ENCODE data around the gene IGSF21. TPM values are rescaled to one million over a fixed set of nuclear protein-coding genes. Genes with fewer than 3 reads are reported as not detected.

Gene IGSF21
- total and polyA plus RNA-seq, 11 donors, result 0.54 to 2.2 (median 0.94) TPM; not detected in 1

GRCh38 chr1:18244762-18245161 lies 137.2 kb downstream of the IGSF21 start:
- DNase-seq, result no peak
- H3K9me3 ChIP-seq, result no peaks in the 10 kb centered on the region
- 48 to 67% (median 57%) methylated on average over 1 of the region's 1 CpG for WGBS, 4 donors
- no peaks in the 10 kb centered on the region for H3K4me1 ChIP-seq
- H3K27ac ChIP-seq, result no peak overlapping the region
- ATAC-seq, result no peak
- peaks cover 0 to 29% (median 4%) of the 10 kb centered on the region in 9 donors for H3K27me3 ChIP-seq
- no peak overlapping the region for H3K4me3 ChIP-seq
- no peaks in the 10 kb centered on the region for H3K36me3 ChIP-seq
- TF ChIP-seq POLR2A (IDR thresholded peaks at IDR 0.05) (no peak), CTCF (IDR thresholded peaks at IDR 0.05) (no peak)
- intact Hi-C loops (cut with DNase I), result no loop called here

- peaks cover 0 to 25% (median 4%) of the 10 kb centered on the region in 9 donors for H3K27me3 ChIP-seq
- TF ChIP-seq CTCF (IDR thresholded peaks at IDR 0.05) (no peak), POLR2A (IDR thresholded peaks at IDR 0.05) (no peak)
These were observed 138.0 kb downstream of the IGSF21 start for GRCh38 chr1:18245647-18246046.

DNA sequence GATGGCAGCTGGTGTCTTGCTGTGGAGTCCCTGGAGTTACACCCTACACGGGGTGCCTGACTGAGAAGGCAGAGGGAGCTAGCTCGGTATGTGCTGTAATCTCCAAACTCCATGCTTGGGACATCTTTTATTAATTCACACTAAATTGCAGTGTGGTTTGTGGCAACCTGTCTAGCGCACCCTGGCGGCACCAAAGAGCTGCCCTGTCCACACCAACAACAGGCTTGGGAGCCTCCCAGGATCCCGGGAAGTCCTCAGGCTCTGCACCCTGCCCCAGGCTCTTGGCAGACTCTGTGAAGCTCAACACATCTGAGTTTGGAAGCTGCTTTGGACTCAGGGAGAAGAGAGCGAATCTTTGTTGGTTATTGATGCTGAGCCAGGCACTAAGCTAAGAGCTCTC lies 138.9 kb downstream of the IGSF21 start:
- Histone ChIP-seq H3K4me1 (no peaks in the 10 kb centered on the region), H3K27me3 (peaks cover 0 to 23% (median 4%) of the 10 kb centered on the region in 9 donors), H3K9me3 (peaks cover 0 to 11% (median 7%) of the 10 kb centered on the region in 12 donors), H3K36me3 (no peaks in the 10 kb centered on the region), H3K27ac (no peak overlapping the region), H3K4me3 (no peak overlapping the region)
- TF ChIP-seq POLR2A (IDR thresholded peaks at IDR 0.05) (no peak), CTCF (IDR thresholded peaks at IDR 0.05) (no peak)
- DNase-seq, result no peak
- 71 to 76% (median 74%) methylated on average over 4 to 6 of the region's 6 CpGs for WGBS, 4 donors
- intact Hi-C loops (cut with DNase I), result no loop called here
- ATAC-seq, result no peak

More at GRCh38 chr1:18245647-18246046, 138.0 kb downstream of the IGSF21 start:
- DNase-seq (no peak), ATAC-seq (no peak)
- intact Hi-C loops (cut with DNase I), result no loop called here
- no peaks in the 10 kb centered on the region for H3K4me1 ChIP-seq
- no peak overlapping the region for H3K4me3 ChIP-seq
- H3K36me3 ChIP-seq, result no peaks in the 10 kb centered on the region
- H3K9me3 ChIP-seq, result peaks cover 0 to 2% (median 0%) of the 10 kb centered on the region in 12 donors
- no peak overlapping the region for H3K27ac ChIP-seq
- 24 to 61% (median 51%) methylated on average over 1 of the region's 1 CpG for WGBS, 4 donors

- WGBS, 4 donors, result 31 to 44% (median 39%) methylated on average over 4 of the region's 4 CpGs
- Histone ChIP-seq H3K4me1 (no peaks in the 10 kb centered on the region), H3K9me3 (peaks cover 0 to 14% (median 10%) of the 10 kb centered on the region in 12 donors), H3K27me3 (peaks cover 0 to 18% (median 2%) of the 10 kb centered on the region in 9 donors), H3K4me3 (no peak overlapping the region), H3K36me3 (no peaks in the 10 kb centered on the region), H3K27ac (no peak overlapping the region)
- TF ChIP-seq CTCF (IDR thresholded peaks at IDR 0.05) (no peak), POLR2A (IDR thresholded peaks at IDR 0.05) (no peak)
- ATAC-seq, result no peak
- DNase-seq, result no peak
- intact Hi-C loops (cut with DNase I), result no loop called here
These were observed 139.6 kb downstream of the IGSF21 start for GRCh38 chr1:18247151-18247550.
